Measurements from ENCODE around the gene CMBL.

CMBL gene

DNA sequence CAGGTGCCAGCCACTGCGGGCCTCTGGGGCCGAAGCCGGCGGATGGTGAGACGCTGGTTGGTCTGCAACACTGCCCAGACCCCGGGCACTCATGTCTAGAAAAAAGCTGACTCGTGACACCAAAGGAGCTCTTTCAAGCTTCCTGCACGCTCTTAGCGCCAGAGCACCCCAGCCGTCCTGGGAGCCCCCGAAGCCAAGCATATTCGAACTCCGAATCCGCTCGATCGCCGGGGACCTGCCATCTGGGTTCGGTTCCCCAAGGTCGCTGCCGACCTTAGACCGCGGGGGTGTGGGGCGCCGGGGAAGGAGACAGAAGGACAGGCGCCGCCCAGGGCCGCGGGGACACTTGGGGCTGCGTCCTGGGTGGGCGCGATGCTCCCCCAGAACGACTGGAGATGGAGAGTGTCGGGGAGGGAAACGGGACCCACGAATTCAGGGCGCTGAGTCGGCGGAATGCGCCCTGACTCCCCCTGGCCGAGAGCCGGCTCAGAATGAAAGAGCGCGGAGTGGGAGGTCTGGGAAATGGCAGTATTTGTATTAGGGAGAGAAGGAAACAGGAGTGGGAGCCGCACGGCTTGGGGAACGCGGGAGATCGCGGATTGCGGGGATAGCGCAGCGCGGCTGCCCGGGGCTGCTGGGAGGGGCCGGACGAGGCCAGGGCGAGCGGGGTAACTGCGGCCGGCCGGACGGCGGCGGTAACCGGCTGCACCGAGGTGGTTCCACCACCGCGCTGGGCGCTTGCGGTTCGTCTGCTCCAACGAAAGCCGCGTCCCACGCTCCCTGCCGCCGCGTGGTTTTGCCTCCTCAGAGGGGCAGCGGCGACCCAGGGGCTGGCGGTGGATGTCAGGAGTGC, 25.7 kb upstream of the CMBL start:
- no peak for DNase-seq

DNA sequence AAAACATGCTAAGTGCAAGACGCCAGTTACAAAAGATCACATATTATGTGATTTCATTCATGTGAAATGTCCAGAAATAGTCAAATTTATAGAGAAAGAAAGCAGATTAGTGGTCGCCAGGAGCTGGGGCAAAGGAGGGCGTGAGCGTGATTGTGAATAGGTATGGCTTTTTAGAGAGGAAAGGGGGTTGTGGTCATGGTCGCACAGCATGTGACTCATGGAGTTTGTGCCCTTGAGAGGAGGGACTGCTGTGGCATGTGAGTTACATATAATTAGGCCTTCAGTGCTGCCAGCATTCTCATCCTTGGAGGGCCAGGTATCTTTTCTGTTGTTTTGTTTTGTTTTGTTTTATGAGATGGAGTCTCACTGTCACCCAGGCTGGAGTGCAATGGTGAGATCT, 24.6 kb upstream of the CMBL start:
- no peak for DNase-seq

DNA sequence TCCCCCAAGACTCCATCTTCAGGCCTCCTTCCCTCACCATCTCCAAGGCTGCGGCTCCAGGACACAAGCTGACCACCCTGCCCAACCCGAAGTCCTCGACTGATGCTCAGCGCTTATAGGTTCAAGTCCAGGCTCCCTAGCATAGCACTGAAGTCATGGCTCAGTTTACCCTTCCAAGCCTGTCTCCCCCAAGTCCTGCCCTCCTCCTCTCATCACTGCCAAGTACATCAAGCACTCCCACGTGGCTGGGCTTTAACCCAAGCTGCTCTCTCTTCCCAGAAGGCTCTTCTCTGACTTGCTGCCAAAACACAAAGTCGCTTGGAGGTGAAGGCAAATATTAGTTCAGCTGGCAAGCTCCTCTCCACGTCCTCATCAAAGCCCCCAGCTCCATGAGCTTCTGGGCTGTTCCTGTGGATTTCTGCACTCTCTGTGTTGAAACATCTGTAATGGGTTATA, 23.7 kb upstream of the CMBL start:
- DNase-seq: no peak

DNA sequence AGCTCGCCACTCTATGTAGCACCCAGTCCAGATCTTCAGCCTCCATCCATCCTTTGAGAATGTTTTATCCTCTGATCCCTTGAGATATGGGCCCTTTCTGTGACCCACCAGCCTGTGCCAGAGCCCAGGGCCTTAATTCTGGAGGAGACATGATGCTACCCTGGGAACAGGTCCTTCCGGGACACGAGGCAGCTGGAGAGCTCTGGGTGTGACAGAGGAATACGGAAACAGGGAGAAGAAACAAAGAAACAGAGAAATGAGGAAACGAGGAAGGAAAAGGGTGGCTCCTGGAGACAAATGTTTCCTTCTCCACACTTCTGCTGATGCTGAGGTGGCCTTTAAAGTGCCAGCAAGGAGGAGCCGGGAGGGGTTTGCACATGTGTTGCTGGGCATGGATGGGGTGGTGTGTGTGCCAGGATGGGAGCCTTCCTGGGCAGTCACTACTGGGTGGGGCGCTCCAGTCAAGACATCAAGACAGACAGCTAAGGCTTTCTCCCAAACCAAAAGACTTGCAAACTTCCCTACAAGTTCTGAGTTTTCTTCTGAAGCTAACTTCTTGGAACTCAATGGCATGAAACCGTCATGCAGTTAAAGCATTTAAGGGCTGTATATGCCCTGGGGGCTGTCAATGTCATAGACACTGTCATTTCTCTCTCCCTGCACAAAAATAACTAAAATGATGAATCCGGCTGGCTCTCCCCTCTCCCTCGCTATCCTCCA, 23.0 kb upstream of the CMBL start:
- no peak for DNase-seq

DNA sequence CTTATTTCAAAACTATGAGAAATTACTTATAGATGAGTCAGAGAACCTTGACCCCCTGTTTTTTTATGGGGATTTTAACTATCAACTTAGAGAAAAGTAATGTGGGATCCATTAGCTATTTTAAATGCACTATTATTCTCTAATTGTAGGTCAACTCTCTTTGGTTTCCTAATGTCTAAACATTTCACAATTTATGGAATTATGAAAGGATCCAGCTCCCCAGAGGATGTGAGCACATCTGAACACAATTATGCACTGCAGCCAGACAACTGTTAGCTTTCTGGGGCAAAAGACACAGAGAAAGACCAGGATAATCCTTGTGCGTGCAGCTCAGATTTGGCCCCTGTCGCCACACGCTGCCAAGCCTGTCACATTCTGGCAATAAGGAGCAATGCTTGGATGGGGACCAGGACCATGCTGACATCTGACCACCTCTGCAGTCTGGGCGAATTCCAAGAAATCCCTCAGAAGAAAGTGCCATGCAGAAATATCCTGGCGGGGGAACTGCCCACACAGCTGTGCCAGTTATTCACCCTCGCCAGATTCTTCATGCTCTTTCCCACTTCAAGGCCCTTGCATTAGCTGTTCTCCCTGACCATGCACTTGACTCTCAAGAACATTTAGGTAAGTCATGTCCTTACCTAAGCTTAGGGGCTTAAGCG, 22.2 kb upstream of the CMBL start:
- no peak for DNase-seq

DNA sequence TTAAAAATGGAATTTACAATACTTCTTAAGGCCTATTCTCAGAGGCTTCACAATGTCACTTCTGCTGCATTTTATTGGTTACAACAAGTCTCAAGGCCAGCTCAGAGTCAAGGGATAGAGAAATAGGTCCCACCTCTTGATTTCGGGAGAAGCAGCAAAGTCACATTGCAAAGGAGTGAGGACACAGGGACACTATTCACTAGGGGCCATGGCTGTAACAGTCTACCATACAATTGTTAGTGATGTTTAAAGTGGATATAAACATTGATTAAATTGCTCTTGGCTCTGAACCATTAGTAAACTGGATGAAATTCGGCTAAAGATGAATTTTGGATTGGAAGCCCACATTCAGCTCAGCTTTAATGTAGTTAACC, 21.7 kb upstream of the CMBL start:
- DNase-seq: no peak

DNA sequence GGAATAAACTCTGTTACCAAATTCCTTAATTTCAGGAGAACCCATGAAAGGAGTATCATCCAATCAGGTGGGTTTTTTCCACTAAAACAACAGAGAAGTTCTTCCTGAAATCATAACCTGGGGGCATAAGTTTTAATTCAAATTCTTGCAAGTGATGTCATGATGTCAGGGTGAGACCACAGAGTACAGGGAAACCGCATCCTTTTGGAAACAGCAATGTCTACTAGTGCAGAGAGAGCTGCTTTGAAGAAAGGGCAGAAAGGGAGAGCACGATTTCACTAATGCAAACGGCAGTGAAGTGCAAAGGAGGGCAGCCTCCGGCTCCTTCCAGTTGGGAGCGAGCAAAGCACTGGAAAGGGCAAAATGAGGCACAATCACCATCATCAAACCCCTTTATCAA, 20.6 kb upstream of the CMBL start:
- no peak for DNase-seq

DNA sequence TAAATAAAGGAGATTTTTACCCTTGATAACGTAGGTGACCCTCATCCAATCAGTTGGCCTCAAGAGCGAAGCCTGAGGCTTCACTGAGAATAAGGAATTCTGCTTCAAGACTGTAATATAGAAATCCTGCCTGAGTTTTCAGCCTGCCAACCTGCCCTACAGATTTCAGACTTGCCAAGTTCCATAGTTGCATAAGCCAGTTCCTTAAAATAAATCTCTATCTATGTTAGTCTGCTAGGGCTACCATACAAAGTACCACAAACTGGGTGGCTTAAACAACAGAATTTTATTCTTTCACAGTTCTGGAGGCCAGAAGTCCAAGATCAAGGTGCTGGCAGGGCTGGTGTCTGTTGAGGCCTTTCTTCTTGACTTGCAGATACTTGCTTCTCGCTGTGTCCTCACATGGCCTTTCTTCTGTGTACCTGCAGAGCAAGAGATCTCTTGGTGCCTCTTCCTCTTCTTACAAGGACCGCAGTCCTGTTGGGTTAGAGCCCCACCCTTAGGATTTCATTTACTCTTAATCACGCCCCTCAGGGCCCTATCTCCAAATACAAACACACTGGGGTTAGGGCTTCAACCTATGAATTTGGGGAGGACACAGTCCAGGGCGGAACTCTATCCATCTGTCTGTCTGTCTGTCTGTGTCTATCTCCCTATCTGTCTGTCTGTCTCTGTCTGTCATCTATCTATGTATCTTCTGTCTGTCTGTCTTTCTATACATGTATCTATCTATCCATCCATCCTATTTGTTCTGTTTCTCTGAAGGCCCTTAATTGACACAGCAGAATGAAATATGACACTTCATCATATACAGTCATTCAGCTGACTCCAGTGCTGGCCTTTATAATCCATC, 17.0 kb upstream of the CMBL start:
- DNase-seq: no peak

DNA sequence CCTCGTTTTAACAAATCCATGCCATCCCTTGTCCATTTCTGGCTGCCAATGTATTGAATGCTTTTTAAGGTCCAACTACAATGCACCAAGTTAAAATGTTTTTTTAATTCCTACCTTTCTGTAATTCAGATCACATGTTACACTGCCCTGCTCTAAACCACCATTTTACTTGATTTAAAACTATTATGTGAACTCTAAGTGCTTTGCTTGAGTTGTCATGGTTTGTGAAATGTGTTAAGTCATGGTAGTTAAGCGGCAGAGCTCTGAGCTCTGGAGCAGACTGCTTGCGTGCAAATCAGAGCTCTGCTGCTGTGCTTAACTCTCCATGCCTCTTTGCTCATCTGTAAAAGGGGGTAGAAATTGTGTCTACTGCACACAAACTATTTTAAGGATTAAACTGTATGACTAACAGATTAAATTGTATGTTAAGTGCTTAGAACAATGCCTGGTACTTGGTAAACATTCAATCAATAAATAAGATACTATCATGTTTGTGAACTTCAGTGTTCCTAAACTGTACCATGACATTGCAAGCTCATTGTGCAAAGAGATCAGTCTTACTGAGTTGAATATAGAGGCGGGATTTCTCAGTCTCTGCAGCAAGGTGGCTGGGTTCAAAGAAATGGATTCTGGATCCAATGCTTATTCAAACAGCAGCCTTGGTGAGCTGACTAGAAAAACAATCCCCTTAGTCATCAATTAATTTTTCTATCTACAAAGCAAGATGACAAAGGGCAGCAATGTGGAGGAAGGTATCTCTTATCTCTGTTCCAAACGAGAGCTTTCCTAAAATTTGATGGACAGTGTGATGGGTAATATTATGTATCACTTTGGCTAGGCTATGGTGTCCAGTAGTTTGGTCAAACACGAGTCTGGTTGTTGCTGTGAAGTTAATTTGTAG, 16.1 kb upstream of the CMBL start:
- DNase-seq: no peak

DNA sequence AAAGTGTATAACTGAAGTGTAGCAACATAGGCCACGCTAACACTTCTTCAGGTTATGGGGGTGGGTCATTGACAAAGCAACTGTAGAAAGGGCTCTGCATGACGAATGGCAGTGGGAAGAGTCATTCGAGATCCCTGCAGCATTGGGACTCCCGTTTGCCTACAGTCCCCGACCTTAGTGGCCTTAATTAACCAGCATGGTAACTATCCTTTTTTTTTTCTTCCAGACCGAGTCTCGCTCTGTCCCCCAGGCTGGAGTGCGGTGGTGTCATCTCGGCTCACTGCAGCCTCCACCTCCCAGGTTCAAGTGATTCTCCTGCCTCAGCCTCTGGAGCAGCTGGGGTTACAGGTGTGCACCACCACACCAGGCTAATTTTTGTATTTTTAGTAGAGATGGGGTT, 14.2 kb upstream of the CMBL start:
- DNase-seq: no peak

DNA sequence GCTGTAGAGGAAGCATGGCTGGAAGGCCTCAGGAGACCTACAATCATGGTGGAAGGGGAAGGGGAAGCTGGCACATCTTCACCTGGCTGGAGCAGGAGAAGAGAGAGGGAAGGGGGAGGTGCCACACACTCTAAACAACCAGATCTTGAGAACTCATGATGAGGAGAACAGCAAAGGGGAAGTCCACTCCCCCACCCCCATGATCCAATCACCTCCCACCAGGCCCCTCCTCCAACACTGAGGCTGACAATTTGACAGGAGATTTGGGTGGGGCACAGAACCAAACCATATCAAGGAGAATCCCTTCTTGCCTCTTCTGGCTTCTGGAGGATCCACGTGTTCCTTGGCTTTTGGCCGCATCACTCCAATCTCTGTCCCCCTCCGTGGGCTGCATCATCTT, 13.1 kb upstream of the CMBL start:
- DNase-seq: no peak

DNA sequence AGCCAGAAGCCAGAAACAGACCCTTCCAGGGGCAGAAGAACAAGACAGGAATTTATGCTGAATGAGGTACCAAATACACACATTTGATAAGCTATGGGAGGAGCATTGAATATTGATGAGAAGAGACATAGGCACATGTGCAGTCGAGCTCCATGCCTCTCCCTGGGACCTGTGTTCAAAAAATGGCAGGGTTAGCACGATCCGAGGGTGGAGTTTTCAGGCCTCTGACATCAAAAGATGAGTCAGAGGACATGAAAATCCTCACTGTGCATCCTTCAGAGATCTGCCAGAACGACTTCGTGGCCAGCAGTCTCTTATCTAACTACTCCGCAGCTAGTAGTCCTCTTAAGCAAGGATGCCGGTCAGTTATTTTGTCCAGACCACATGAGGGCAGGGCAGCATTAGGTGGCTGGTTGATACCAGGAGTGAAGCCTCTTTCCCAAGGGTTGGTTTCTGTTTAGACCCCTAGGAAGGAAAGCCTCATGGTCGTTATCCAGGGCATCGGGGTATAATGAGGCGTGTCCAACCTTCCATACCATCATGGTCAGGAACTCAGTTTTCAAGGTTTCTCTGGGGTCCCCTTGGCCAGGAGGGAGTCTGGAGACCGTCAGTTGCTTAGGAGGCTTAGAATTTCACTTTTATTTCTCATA, 11.6 kb upstream of the CMBL start:
- DNase-seq: no peak

DNA sequence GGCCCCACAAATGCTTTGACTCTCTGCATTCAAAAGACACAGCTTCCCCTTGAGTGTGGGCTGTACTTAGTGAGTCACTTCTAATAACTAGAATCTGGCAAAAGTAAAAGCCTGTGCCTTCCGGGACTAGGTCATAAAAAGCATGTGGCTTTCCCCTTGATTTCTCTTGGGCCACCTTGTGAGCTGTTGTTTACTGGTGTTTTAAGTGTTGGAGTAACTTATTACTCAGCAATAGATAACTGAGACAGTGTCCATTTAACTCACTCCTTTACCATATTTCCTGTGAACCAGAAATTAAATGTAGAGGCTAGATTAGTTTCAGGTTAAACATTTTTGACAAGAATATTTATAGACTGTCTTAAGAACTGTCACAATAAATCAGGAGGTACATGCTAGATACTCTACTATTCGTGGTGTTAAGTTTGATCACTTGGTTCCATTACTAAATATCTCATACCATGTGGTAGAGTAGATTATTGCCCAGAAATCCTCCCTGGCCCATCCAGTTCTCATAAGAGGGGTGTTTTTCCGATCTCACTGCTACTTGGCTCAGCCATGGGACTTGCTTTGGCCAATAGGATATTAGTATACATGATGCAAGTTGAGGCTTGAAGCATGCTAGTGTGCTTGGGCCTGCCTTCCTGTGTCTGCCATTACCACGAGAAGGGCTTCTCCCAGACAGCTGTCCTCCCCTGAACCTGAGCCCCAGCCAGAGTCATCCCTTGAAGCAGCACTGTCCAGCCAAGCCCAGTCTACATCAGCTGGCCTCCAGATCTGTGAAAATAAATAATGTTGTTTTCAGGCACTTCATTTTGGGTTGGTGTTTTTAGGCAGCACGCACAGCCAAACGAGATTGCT, 10.4 kb upstream of the CMBL start:
- peak; percentile 35 for DNase-seq

DNA sequence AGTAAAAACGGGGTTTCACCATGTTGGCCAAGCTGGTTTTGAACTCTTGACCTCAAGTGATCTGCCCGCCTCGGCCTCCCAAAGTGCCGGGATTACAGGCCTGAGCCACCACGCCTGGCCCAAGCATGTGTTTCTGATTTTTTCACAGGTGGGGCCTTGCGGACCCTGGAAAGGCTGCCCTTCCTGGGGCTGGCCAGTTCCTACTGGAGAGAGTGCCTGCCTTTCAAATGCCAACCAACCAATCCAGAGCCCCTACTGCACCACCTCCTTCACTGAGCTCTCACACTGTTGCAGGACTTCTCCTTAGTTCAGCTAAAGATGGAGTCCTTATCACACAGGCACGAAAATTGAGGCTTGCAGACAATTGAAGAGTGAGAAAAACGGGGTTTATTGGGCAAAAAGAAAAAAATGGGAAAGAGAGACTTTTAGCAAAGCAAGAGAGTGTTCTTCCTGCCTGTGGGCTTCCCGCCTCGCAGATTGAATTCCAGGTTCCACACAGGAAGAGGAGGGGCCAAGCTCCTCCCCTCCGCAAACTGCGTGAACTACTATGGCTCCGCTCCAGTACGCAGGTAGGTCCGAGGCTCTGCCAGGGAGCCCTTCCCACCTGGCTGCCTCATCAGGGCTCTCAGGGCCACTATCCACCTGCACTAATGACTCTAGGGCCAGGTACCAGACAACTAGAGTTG, 8.3 kb upstream of the CMBL start:
- no peak for DNase-seq

DNA sequence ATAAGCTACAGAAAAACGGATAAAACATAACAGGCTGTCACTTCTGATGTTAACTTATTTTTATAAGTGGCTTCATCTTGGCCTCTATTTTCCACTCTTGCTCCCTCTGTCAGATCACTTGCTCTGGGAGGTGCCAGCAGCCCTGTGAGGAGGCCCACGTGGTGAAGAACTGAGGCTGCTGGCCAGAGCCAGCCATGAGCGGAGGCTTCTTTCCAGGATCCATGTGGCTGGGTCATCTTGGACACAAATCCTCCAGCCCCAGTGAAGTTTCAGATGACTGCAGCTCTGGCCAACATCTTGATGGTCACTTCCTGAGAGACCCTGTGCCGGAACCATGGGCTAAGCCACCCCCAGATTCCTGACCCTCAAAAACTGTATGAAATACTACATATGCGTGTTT, 7.5 kb upstream of the CMBL start:
- no peak for DNase-seq

DNA sequence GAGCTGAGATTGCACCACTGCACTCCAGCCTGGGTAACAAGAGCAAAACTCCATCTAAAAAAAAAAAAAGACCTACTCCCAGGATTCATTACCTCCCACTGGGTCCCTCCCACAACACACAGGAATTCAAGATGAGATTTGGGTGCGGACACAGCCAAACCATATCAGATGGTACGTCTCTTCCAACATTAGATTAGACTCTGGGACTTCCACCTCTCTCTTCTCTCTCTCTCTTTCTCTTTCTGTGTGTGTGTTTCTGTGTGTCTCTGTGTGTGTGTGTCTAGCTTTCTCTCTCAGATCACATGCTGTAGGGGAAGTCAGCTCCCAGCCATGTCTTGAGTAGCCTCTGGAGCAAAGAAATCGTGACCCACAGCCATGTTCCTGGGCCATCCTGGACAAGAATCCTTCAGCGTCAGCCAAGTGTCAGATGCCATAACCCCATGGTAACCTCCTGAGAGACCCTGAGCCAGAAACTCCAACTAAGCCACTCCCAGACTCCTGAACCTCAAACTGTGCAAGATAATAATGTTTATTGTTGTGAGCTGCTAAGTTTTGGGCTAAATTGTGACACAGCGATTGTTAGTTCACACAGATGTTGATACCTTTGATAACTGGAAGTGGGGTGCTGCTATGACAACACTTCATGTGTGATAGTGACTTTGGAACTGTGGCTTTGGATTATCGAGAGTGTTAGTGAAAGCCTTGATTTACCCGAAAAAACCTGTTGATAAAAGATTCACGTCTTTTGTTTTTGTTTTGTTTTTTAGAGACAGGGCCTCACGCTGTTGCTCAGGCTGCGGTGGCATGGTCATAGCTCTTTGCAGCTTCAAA, 4.1 kb upstream of the CMBL start:
- no peak for DNase-seq

DNA sequence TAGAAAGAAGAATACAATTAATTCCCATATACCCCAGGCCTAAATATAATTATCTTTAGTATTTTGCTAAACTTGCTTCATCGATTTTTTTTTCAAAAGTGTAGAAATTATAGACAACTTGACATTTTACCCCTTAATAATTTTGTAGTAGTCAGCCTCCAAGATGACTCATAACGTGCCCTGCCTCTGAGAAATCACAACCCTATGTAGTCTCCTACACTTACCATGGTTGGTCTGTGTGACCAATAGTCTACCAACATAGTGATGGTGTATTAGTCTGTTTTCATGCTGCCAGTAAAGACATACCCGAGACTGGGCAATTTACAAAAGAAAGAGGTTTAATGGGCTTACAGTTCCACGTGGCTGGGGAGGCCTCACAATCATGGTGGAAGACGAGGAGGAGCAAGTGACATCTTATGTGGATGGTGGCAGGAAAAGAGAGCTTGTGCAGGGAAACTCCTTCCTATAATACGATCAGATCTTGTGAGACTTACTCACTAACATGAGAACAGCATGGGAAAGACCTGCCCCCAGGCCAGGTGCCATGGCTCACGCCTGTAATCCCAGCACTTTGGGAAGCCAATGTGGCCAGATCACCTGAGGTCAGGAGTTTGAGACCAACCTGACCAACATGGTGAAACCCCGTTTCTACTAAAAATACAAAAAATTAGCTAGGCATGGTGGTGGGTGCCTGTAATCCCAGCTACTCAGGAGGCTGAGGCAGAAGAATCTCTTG, 3.3 kb upstream of the CMBL start:
- peak; percentile 38 for DNase-seq
